ENCODE results near the gene GSN. TPM values are rescaled to one million over a fixed set of nuclear protein-coding genes. Genes with fewer than 3 reads are reported as not detected.

GSN gene
- total and polyA plus RNA-seq, 2 of the 13 experiments (the other 11 are each of a cell fraction or from before 2014, with no cell fraction given): 294 to 307 TPM

DNA sequence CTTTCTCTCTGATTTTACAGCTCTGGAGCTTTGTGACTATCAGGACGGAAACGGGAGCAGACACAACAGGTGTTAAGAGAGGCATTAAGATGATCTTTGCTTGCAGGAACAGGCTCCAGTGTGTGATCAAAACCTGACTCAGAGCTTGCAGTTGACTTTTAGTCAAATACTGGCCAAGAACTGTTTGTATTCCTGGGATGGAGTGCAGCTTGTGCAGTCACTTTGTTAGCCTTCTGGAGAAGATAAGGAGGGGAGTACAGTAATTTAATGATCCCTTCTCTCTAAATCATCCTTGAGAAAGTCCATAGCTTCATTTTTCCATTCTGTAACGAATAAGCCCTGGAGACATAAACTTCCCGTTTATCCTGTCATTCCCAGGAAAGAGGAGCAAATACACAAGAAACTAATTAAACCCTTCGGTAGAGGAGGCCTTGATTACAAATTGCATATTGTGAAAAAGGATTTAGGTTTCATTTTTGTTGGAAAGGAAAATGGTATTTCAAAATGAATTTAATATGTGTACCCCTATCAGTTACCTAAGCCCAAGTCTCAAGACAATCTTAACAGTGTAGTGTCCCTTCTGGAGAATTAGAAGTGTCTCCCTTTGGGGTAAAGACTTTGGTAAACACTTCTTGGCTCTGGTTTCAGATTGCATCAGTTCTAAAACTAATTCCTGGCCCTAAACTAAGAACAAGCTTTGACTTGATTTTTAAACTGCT, 105.2 kb downstream of the GSN start (continued):
- no peak for TF ChIP-seq NCOR1 (IDR thresholded peaks at IDR 0.05; ENCODE audit: borderline replicate concordance, low read length)
- TF ChIP-seq, protein P1, sequence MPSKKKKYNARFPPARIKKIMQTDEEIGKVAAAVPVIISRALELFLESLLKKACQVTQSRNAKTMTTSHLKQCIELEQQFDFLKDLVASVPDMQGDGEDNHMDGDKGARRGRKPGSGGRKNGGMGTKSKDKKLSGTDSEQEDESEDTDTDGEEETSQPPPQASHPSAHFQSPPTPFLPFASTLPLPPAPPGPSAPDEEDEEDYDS (CRISPR knock-in tag; IDR thresholded peaks at IDR 0.05): peak; percentile 33; the same call in 1 of the 2 replicates
- TF ChIP-seq ISX (CRISPR knock-in tag; conservative IDR thresholded peaks at IDR 0.05): no peak
- TF ChIP-seq TBX3 (IDR thresholded peaks at IDR 0.05; ENCODE audit: borderline replicate concordance): 0 out of 2 replicates have a peak, but pooled peaks have one; percentile 44
- TF ChIP-seq, protein P2, sequence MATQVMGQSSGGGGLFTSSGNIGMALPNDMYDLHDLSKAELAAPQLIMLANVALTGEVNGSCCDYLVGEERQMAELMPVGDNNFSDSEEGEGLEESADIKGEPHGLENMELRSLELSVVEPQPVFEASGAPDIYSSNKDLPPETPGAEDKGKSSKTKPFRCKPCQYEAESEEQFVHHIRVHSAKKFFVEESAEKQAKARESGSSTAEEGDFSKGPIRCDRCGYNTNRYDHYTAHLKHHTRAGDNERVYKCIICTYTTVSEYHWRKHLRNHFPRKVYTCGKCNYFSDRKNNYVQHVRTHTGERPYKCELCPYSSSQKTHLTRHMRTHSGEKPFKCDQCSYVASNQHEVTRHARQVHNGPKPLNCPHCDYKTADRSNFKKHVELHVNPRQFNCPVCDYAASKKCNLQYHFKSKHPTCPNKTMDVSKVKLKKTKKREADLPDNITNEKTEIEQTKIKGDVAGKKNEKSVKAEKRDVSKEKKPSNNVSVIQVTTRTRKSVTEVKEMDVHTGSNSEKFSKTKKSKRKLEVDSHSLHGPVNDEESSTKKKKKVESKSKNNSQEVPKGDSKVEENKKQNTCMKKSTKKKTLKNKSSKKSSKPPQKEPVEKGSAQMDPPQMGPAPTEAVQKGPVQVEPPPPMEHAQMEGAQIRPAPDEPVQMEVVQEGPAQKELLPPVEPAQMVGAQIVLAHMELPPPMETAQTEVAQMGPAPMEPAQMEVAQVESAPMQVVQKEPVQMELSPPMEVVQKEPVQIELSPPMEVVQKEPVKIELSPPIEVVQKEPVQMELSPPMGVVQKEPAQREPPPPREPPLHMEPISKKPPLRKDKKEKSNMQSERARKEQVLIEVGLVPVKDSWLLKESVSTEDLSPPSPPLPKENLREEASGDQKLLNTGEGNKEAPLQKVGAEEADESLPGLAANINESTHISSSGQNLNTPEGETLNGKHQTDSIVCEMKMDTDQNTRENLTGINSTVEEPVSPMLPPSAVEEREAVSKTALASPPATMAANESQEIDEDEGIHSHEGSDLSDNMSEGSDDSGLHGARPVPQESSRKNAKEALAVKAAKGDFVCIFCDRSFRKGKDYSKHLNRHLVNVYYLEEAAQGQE (IDR thresholded peaks at IDR 0.05; ENCODE audit: borderline replicate concordance in 1 of 2, low read depth in 1 of 2, low read length in 2 of 2): no peak
- TF ChIP-seq FOXJ3 (CRISPR knock-in tag; IDR thresholded peaks at IDR 0.05; ENCODE audit: borderline replicate concordance): 0 out of 2 replicates have a peak, but pooled peaks have one; percentile 6
- TF ChIP-seq RXRB (CRISPR knock-in tag; IDR thresholded peaks at IDR 0.05; ENCODE audit: borderline replicate concordance): peak; percentile 3; the same call in 1 of the 2 replicates
- no peak; the same call in none of the 2 replicates for TF ChIP-seq ERF (CRISPR knock-in tag; IDR thresholded peaks at IDR 0.05)
- TF ChIP-seq TBX2 (CRISPR knock-in tag; IDR thresholded peaks at IDR 0.05; ENCODE audit: borderline replicate concordance): peak; percentile 66
- TF ChIP-seq, protein P3, sequence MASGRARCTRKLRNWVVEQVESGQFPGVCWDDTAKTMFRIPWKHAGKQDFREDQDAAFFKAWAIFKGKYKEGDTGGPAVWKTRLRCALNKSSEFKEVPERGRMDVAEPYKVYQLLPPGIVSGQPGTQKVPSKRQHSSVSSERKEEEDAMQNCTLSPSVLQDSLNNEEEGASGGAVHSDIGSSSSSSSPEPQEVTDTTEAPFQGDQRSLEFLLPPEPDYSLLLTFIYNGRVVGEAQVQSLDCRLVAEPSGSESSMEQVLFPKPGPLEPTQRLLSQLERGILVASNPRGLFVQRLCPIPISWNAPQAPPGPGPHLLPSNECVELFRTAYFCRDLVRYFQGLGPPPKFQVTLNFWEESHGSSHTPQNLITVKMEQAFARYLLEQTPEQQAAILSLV (CRISPR knock-in tag; IDR thresholded peaks at IDR 0.05; ENCODE audit: borderline replicate concordance): no peak
- TF ChIP-seq, protein P4, sequence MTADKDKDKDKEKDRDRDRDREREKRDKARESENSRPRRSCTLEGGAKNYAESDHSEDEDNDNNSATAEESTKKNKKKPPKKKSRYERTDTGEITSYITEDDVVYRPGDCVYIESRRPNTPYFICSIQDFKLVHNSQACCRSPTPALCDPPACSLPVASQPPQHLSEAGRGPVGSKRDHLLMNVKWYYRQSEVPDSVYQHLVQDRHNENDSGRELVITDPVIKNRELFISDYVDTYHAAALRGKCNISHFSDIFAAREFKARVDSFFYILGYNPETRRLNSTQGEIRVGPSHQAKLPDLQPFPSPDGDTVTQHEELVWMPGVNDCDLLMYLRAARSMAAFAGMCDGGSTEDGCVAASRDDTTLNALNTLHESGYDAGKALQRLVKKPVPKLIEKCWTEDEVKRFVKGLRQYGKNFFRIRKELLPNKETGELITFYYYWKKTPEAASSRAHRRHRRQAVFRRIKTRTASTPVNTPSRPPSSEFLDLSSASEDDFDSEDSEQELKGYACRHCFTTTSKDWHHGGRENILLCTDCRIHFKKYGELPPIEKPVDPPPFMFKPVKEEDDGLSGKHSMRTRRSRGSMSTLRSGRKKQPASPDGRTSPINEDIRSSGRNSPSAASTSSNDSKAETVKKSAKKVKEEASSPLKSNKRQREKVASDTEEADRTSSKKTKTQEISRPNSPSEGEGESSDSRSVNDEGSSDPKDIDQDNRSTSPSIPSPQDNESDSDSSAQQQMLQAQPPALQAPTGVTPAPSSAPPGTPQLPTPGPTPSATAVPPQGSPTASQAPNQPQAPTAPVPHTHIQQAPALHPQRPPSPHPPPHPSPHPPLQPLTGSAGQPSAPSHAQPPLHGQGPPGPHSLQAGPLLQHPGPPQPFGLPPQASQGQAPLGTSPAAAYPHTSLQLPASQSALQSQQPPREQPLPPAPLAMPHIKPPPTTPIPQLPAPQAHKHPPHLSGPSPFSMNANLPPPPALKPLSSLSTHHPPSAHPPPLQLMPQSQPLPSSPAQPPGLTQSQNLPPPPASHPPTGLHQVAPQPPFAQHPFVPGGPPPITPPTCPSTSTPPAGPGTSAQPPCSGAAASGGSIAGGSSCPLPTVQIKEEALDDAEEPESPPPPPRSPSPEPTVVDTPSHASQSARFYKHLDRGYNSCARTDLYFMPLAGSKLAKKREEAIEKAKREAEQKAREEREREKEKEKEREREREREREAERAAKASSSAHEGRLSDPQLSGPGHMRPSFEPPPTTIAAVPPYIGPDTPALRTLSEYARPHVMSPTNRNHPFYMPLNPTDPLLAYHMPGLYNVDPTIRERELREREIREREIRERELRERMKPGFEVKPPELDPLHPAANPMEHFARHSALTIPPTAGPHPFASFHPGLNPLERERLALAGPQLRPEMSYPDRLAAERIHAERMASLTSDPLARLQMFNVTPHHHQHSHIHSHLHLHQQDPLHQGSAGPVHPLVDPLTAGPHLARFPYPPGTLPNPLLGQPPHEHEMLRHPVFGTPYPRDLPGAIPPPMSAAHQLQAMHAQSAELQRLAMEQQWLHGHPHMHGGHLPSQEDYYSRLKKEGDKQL (CRISPR knock-in tag; IDR thresholded peaks at IDR 0.05; ENCODE audit: low read depth): peak; percentile 44; the same call in 1 of the 2 replicates
- TF ChIP-seq SAP130 (CRISPR knock-in tag; IDR thresholded peaks at IDR 0.05; ENCODE audit: low read depth): peak; percentile 43
- TF ChIP-seq PTBP1 (IDR thresholded peaks at IDR 0.05; ENCODE audit: low read depth, low read length, poor library complexity, severe bottlenecking): no peak
- TF ChIP-seq HHEX (CRISPR knock-in tag; IDR thresholded peaks at IDR 0.05): peak; percentile 55
- TF ChIP-seq ZNF607 (CRISPR knock-in tag; IDR thresholded peaks at IDR 0.05; ENCODE audit: borderline replicate concordance): no peak
- no peak for TF ChIP-seq SOX13 (IDR thresholded peaks at IDR 0.05)
- TF ChIP-seq SOX13 (CRISPR knock-in tag; conservative IDR thresholded peaks at IDR 0.05 in 1 of 2, IDR thresholded peaks at IDR 0.05 in 1 of 2): peak in 1 of 2 experiments; percentile 15; a peak in 1 of 4 replicates
- TF ChIP-seq ARNTL (CRISPR knock-in tag; IDR thresholded peaks at IDR 0.05): 0 out of 2 replicates have a peak, but pooled peaks have one; percentile 8

Data from HepG2 (cell line).